GM10847 (cell line): Measurements from ENCODE around the gene EIF3A.

Experiments
- POLR2A ChIP-seq: IDR thresholded peaks from 2 replicates; pipeline ENCODE4 v1.6.1; 2011; ENCODE audit not compliant: insufficient read length; ENCODE audit errors: extremely low read depth

The EIF3A gene

GRCh38 chr10:119070395-119071165, 10.0 kb downstream of the EIF3A start:
- no peak for TF ChIP-seq POLR2A

GRCh38 chr10:119061926-119062325, 18.7 kb downstream of the EIF3A start:
- no peak for TF ChIP-seq POLR2A

- no peak for TF ChIP-seq POLR2A
Observed at GRCh38 chr10:119061352-119061751, 19.3 kb downstream of the EIF3A start.

- no peak for TF ChIP-seq POLR2A
Observed at GRCh38 chr10:119060107-119060506, 20.5 kb downstream of the EIF3A start.

GRCh38 chr10:119059557-119059956, 21.1 kb downstream of the EIF3A start:
- TF ChIP-seq POLR2A: no peak

GRCh38 chr10:119058010-119058409, 22.6 kb downstream of the EIF3A start:
- TF ChIP-seq POLR2A: no peak

GRCh38 chr10:119055472-119055871, 25.1 kb downstream of the EIF3A start:
- TF ChIP-seq POLR2A: no peak

GRCh38 chr10:119051775-119052174, 28.8 kb downstream of the EIF3A start:
- no peak for TF ChIP-seq POLR2A

- no peak for TF ChIP-seq POLR2A
Observed at GRCh38 chr10:119049777-119050176, 30.8 kb downstream of the EIF3A start.

- TF ChIP-seq POLR2A: no peak
Observed at GRCh38 chr10:119049361-119049760, 31.3 kb downstream of the EIF3A start.

GRCh38 chr10:119045561-119045960, 35.1 kb downstream of the EIF3A start:
- no peak for TF ChIP-seq POLR2A

- TF ChIP-seq POLR2A: no peak
Observed at GRCh38 chr10:119042169-119042568, 38.4 kb downstream of the EIF3A start.

- TF ChIP-seq POLR2A: no peak
Observed at GRCh38 chr10:119041326-119041725, 39.3 kb downstream of the EIF3A start.

- no peak for TF ChIP-seq POLR2A
Observed at GRCh38 chr10:119039161-119039560, 41.5 kb downstream of the EIF3A start.

GRCh38 chr10:119031496-119032059, 49.0 kb downstream of the EIF3A start:
- no peak for TF ChIP-seq POLR2A

- TF ChIP-seq POLR2A: no peak
Observed at GRCh38 chr10:119030421-119031250, 50.0 kb downstream of the EIF3A start.
